Measurements from ENCODE around the gene GRK5.

GRCh38 chr10:119462773-119463172 is 255.4 kb downstream of the GRK5 start:
- no peak for TF ChIP-seq CTCF (IDR thresholded peaks at IDR 0.05)
- no peak for TF ChIP-seq POLR2A (IDR thresholded peaks at IDR 0.05)
